ENCODE results near the gene CBR3. TPM values are rescaled to one million over a fixed set of nuclear protein-coding genes. Genes with fewer than 3 reads are reported as not detected.

The CBR3 gene
- total RNA-seq, 1 experiment from 2014 or later, result 12.9 TPM

GRCh38 chr21:36155603-36156338 is 20.9 kb downstream of the CBR3 start (continued):
- no peak for TF ChIP-seq IRF2 (CRISPR knock-in tag; IDR thresholded peaks at IDR 0.05; ENCODE audit: borderline replicate concordance, low read depth)
- TF ChIP-seq ZNF263 (CRISPR knock-in tag; IDR thresholded peaks at IDR 0.05; ENCODE audit: low read depth), result no peak
- TF ChIP-seq FOXP4 (CRISPR knock-in tag; IDR thresholded peaks at IDR 0.05), result 0 out of 2 replicates have a peak, but pooled peaks have one; percentile 15
- TF ChIP-seq E2F5 (CRISPR knock-in tag; IDR thresholded peaks at IDR 0.05), result peak; percentile 59; the same call in 1 of the 2 replicates
- TF ChIP-seq RORB (CRISPR knock-in tag; IDR thresholded peaks at IDR 0.05), result no peak
- TF ChIP-seq MYBL2 (CRISPR knock-in tag; IDR thresholded peaks at IDR 0.05), result peak; percentile 63; the same call in 1 of the 2 replicates
- TF ChIP-seq TCF7 (CRISPR knock-in tag; IDR thresholded peaks at IDR 0.05; ENCODE audit: low read depth), result no peak
- TF ChIP-seq SP1 (CRISPR knock-in tag; conservative IDR thresholded peaks at IDR 0.05), result no peak; the same call in 1 of the 2 replicates
- no peak for TF ChIP-seq FOXK1 (CRISPR knock-in tag; IDR thresholded peaks at IDR 0.05)

- CTCF ChIA-PET, result interaction anchor here (0.7 to 1.9 kb wide), 4 partner anchors 14 to 175 kb away, joined by 3 to 19 read pairs (median 5); partner anchors contain the start of gene MORC3
- H3K27ac Mint-ChIP-seq, result no peak overlapping the region
Measured at GRCh38 chr21:36156339-36156814, 21.5 kb downstream of the CBR3 start.

GRCh38 chr21:36156815-36157670 is 22.2 kb downstream of the CBR3 start, which contains the start of gene DOP1B:
Gene DOP1B, plus strand, starts transcription at chr21:36156824. Its CDS starts 7,910 bp downstream, at chr21:36164734.
- Mint-ChIP-seq H3K4me3 (peak within 1 kb of the TSS; percentile 73), H3K9me3 (peaks cover 5% of the 10 kb centered on the region; the same call in 1 of the 2 replicates), H3K27ac (no peak within 1 kb of the TSS), H3K27me3 (ENCODE audit: low read depth) (peaks cover 38% of the 10 kb centered on the region), H3K4me1 (peaks cover 9% of the 10 kb centered on the region), H3K36me3 (no peaks in the 10 kb centered on the region)
- POLR2A ChIA-PET, result interaction anchor here (1.0 kb wide), 1 partner anchor 24 kb away, joined by 7 read pairs; no protein-coding TSS in a partner anchor
- ATAC-seq, result peak; percentile 0
- CTCF ChIA-PET, result interaction anchor here (1.9 kb wide), 1 partner anchor 163 kb away, joined by 5 read pairs; the partner anchor contains the start of gene MORC3
- peak; percentile 45 for DNase-seq (ENCODE audit: low spot score)
- TF ChIP-seq TP53 (CRISPR knock-in tag; IDR thresholded peaks at IDR 0.05) (no peak), CDX4 (CRISPR knock-in tag; IDR thresholded peaks at IDR 0.05; ENCODE audit: borderline replicate concordance) (no peak), HMGXB4 (CRISPR knock-in tag; IDR thresholded peaks at IDR 0.05) (peak; percentile 93), IRF1 (CRISPR knock-in tag; IDR thresholded peaks at IDR 0.05) (no peak), NFYB (CRISPR knock-in tag; conservative IDR thresholded peaks at IDR 0.05; ENCODE audit: low read depth) (no peak), TCF7 (CRISPR knock-in tag; IDR thresholded peaks at IDR 0.05; ENCODE audit: low read depth) (no peak), E2F5 (CRISPR knock-in tag; IDR thresholded peaks at IDR 0.05) (peak; percentile 74; the same call in 1 of the 2 replicates), AR (CRISPR knock-in tag; IDR thresholded peaks at IDR 0.05) (no peak), IRF2 (CRISPR knock-in tag; IDR thresholded peaks at IDR 0.05; ENCODE audit: borderline replicate concordance, low read depth) (no peak), CREM (CRISPR knock-in tag; IDR thresholded peaks at IDR 0.05) (peak; percentile 73), SP1 (CRISPR knock-in tag; conservative IDR thresholded peaks at IDR 0.05) (0 out of 2 replicates have a peak, but pooled peaks have one; percentile 2), SOX15 (CRISPR knock-in tag; IDR thresholded peaks at IDR 0.05) (no peak)

More at GRCh38 chr21:36156339-36156814, 21.5 kb downstream of the CBR3 start:
- peaks cover 38% of the 10 kb centered on the region for H3K27me3 Mint-ChIP-seq (ENCODE audit: low read depth)
- H3K36me3 Mint-ChIP-seq, result no peaks in the 10 kb centered on the region
- peaks cover 11% of the 10 kb centered on the region for H3K4me1 Mint-ChIP-seq
- POLR2A ChIA-PET, result interaction anchor here (0.7 to 1.7 kb wide), 4 partner anchors 19 to 164 kb away, joined by 3 to 9 read pairs (median 8); partner anchors contain the start of gene MORC3
- DNase-seq (ENCODE audit: low spot score) (peak; percentile 100), ATAC-seq (peak; percentile 94)
- TF ChIP-seq SP1 (CRISPR knock-in tag; conservative IDR thresholded peaks at IDR 0.05) (0 out of 2 replicates have a peak, but pooled peaks have one; percentile 44), ZNF232 (CRISPR knock-in tag; IDR thresholded peaks at IDR 0.05) (no peak)
- peak overlapping the region; percentile 73 for H3K4me3 Mint-ChIP-seq
- peaks cover 5% of the 10 kb centered on the region; the same call in 1 of the 2 replicates for H3K9me3 Mint-ChIP-seq

Measured in WTC11 (cell line).